ENCODE measurements around the gene EEF1AKMT3. TPM values are rescaled to one million over a fixed set of nuclear protein-coding genes. Genes with fewer than 3 reads are reported as not detected.

Gene EEF1AKMT3
- total RNA-seq (2011; cell fraction: chromatin; rRNA removed; ENCODE audit: low replicate concordance), result 15.8 and 16.5 TPM in 2 replicates
- total RNA-seq (2011; cell fraction: nucleolus; rRNA removed), result 9.3 and 9.8 TPM in 2 replicates
- total RNA-seq (2011; cell fraction: nucleoplasm; rRNA removed), result 17.6 and 32.4 TPM in 2 replicates
- total RNA-seq (2014; rRNA removed), result 4.1 and 6.0 TPM in 2 replicates
- total RNA-seq (2014; rRNA removed; fragmentation: Illumina TruSeq; extraction: Trizol), result 6.9 and 7.8 TPM in 2 replicates
- 6.1 and 6.6 TPM in 2 replicates for total RNA-seq (2015; rRNA removed; fragmentation: Illumina TruSeq; extraction: Trizol)
- 7.2 and 11.7 TPM in 2 replicates for total RNA-seq (2021)
- 17.2 and 17.6 TPM in 2 replicates for polyA plus RNA-seq (2011; rRNA removed)
- polyA plus RNA-seq (2011; cell fraction: cytosol; rRNA removed), result 11.6 and 19.1 TPM in 2 replicates
- 18.5 and 21.8 TPM in 2 replicates for polyA plus RNA-seq (2011; cell fraction: nucleus; rRNA removed)
- polyA plus RNA-seq (2012), result 9.6 and 10.6 TPM in 2 replicates
- polyA plus RNA-seq (2014; fragmentation: Illumina TruSeq; extraction: Trizol), result 9.1 and 10.6 TPM in 2 replicates
- polyA plus RNA-seq (2014; fragmentation: Nextera tagmentation; extraction: Ambion mirVana), result 1 to 10 TPM; 4.9 to 9.1 TPM
- 7.9 and 11.4 TPM in 2 replicates for polyA plus RNA-seq (2014; rRNA removed)
- 10.0 and 10.5 TPM in 2 replicates for polyA minus RNA-seq (2011; rRNA and poly(A)+ RNA removed)
- polyA minus RNA-seq (2011; cell fraction: cytosol; rRNA and poly(A)+ RNA removed), result 6.1 and 9.4 TPM in 2 replicates
- 3.9 and 6.0 TPM in 2 replicates for polyA minus RNA-seq (2011; cell fraction: nucleus; rRNA and poly(A)+ RNA removed)
- Bru-seq, nascent RNA, result percentile 67 among the genes with signal in this experiment
- BruChase-seq, experiment 1, labeled RNA remaining after a 2-hour chase, result percentile 76 among the genes with signal in this experiment
- percentile 79 among the genes with signal in this experiment for BruChase-seq, experiment 2, labeled RNA remaining after a 6-hour chase
- long read RNA-seq, experiment 1, transcript EEF1AKMT3-201 (3 exons, 2,563 nt), result major isoform, 17 of 26 reads
- long read RNA-seq, experiment 1, partial matches to known transcripts, result 2 of 26 reads
- long read RNA-seq, experiment 1, other reads (novel, unspliced or antisense), result 4 of 26 reads
- long read RNA-seq, experiment 2, partial matches to known transcripts, result 1 of 2 reads
- long read RNA-seq, experiment 2, other reads (novel, unspliced or antisense), result 0 of 2 reads
- long read RNA-seq, experiment 3, transcript EEF1AKMT3-201 (3 exons, 2,563 nt), result major isoform, 5 of 8 reads
- long read RNA-seq, experiment 3, partial matches to known transcripts, result 0 of 8 reads
- long read RNA-seq, experiment 3, other reads (novel, unspliced or antisense), result 1 of 8 reads

GRCh38 chr12:57772429-57773322 lies at the start of gene EEF1AKMT3:
EEF1AKMT3 (plus strand) TSS chr12:57772614; CDS start chr12:57772725, 111 bp downstream.
- Histone ChIP-seq H3K9me1 (ENCODE audit: control insufficient read depth, insufficient read depth, low read length) (no peaks in the 10 kb centered on the region), H3K4me1 (replicated peaks in 1 of 2; ENCODE audit: control insufficient read depth in 2 of 2, insufficient read depth in 2 of 2, low read length in 2 of 2) (peaks cover 15 to 27% of the 10 kb centered on the region in 2 experiments), H3K79me2 (ENCODE audit: control insufficient read depth, insufficient read depth, low read length) (peaks cover 27% of the 10 kb centered on the region), H3K4me2 (ENCODE audit: insufficient read depth, low read length) (peak within 1 kb of the TSS; percentile 99), H3K36me3 (ENCODE audit: control insufficient read depth, insufficient read depth, low read length) (peaks cover 44% of the 10 kb centered on the region), H3K9me3 (replicated peaks; ENCODE audit: control insufficient read depth, insufficient read depth, low read depth, low read length) (no peaks in the 10 kb centered on the region), H4K20me1 (replicated peaks; ENCODE audit: control insufficient read depth, insufficient read depth, low read length) (no peaks in the 10 kb centered on the region), H3K4me3 (peak within 1 kb of the TSS; percentile 71), H2AFZ (ENCODE audit: low read depth, low read length) (peak within 1 kb of the TSS; percentile 98), H3K27me3 (ENCODE audit: control insufficient read depth in 2 of 2, insufficient read depth in 2 of 2, low read length in 2 of 2) (no peaks in the 10 kb centered on the region), H3K27ac (ENCODE audit: extremely low read depth, low read depth, low read length) (peak within 1 kb of the TSS; percentile 93), H3K9ac (ENCODE audit: insufficient read depth in 1 of 2, low read depth in 2 of 2, low read length in 2 of 2) (peak within 1 kb of the TSS; percentile 91 to 100)
- intact Hi-C loops (cut with micrococcal nuclease) (loop anchor here (2.0 kb wide), 1 partner anchor 20 kb away; the partner anchor contains the start of gene CDK4), in situ Hi-C loops (cut with MboI) (no loop called here)
- peak; percentile 67 for ATAC-seq
- CTCF ChIA-PET (ENCODE audit: low intra/inter-chr PET ratio), result no interaction called here
- POLR2A ChIA-PET, result interaction anchor here (0.6 to 1.6 kb wide), 14 partner anchors 9 to 221 kb away, joined by 3 to 11 read pairs (median 5); partner anchors contain the start of genes CDK4, TSFM and TSPAN31
- FAIRE-seq, result peak; percentile 11
- WGBS (ENCODE audit: insufficient coverage, low coverage, missing lambda C conversion rate), result 1% methylated on average over 65 of the region's 67 CpGs
- BruUV-seq (replicated peaks), result TSS peak; percentile 55
- DNase-seq (ENCODE audit: extremely low read depth in 1 of 4, low spot score in 3 of 4), result peak; percentile 69 to 80 (median 70)
- TF ChIP-seq HINFP (tag; conservative IDR thresholded peaks at IDR 0.05; ENCODE audit: low read depth) (0 out of 2 replicates have a peak, but pooled peaks have one; percentile 14), CHD1 (IDR thresholded peaks at IDR 0.05; ENCODE audit: low read length) (no peak), ARID1B (IDR thresholded peaks at IDR 0.05) (no peak), CCNT2 (IDR thresholded peaks at IDR 0.05; ENCODE audit: borderline replicate concordance, extremely low read depth, insufficient read length, low read depth, low read length) (no peak), TFAP4 (CRISPR knock-in tag; IDR thresholded peaks at IDR 0.05; ENCODE audit: borderline replicate concordance) (no peak; the same call in 1 of the 2 replicates), ZNF277 (CRISPR knock-in tag; IDR thresholded peaks at IDR 0.05; ENCODE audit: borderline replicate concordance) (no peak), RBM14 (IDR thresholded peaks at IDR 0.05; ENCODE audit: borderline replicate concordance, insufficient read depth, low read depth, low read length) (no peak), NR2F6 (CRISPR knock-in tag; IDR thresholded peaks at IDR 0.05) (no peak), ZBTB7A (IDR thresholded peaks at IDR 0.05; ENCODE audit: borderline replicate concordance, control insufficient read depth, low read depth, low read length) (peak; percentile 79; the same call in 1 of the 2 replicates)

Measured in K562 (cell line).